LNCAP (cell line): ENCODE measurements around the gene CX3CL1.

Source experiments
- TF ChIP-seq, protein P1 (sequence below): fragments of 450-650 bp; IDR thresholded peaks from 2 replicates; pipeline ENCODE4 v1.5.1; 2017; ENCODE audit warnings: mild to moderate bottlenecking

CX3CL1 gene

DNA sequence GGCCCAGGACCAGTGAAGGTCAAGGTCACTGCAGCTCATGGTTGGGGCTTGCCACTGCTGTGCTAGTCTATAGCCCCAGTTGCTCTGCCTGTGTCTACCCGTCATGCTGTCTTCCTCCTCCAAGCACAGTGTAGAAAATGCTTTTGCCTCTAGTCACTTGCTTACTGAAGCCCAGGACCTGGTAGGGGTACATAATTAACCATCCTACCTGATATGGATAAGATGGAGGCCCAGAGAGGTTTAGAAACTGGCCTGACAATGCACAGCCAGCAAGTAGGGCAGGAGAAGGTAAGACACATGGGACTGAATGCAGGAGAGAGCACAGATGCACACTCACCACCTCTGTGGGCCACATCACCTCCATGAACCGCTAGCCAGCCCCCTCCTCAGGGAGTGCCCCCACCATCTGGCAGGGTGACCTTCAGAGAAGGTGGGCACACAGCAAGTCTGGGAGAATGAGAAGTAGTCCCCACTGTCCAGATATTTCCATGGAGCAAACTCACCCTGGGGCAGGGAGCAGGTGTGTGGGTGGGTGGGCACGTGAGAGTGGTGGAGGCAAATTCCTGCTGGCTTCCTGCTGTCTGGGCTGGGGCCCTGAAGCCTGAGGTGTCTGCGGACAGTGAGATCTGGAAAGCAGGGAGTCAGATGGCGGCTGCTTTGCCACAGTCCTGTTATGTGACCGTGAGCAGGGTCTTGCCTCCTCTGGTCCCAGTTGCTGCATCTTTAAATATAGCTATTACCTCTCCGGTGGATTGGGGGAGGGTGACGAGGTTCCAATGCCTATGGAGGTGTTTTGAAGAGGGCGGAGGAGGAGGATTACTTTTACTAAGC, 1.0 kb downstream of the CX3CL1 start:
- TF ChIP-seq, protein P1, sequence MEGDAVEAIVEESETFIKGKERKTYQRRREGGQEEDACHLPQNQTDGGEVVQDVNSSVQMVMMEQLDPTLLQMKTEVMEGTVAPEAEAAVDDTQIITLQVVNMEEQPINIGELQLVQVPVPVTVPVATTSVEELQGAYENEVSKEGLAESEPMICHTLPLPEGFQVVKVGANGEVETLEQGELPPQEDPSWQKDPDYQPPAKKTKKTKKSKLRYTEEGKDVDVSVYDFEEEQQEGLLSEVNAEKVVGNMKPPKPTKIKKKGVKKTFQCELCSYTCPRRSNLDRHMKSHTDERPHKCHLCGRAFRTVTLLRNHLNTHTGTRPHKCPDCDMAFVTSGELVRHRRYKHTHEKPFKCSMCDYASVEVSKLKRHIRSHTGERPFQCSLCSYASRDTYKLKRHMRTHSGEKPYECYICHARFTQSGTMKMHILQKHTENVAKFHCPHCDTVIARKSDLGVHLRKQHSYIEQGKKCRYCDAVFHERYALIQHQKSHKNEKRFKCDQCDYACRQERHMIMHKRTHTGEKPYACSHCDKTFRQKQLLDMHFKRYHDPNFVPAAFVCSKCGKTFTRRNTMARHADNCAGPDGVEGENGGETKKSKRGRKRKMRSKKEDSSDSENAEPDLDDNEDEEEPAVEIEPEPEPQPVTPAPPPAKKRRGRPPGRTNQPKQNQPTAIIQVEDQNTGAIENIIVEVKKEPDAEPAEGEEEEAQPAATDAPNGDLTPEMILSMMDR, result no peak

DNA sequence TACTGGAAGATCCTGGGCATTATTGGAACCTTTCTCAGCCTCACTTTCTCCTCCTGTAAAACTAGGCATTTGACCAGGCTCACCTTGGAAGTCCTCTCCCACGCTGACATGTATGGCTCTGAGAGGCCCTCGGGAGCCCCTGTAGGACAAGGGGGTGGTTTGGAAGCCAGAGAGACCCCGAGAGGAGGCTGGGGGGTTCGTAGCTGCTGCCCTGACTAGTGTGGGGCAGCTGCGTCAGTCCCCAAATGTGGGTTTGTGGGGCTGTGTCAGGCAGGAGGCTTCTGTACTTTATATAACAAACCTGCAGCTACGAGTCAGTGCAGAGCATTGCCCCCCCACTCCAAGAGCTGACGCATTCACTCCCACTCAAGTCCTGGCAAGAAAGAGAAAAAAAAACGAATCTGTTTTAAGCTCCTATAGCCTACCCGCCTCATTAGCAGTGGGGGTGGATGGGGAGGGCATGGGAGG, 1.8 kb downstream of the CX3CL1 start:
- TF ChIP-seq, protein P1, result no peak

GRCh38 chr16:57376313-57376818, 4.1 kb downstream of the CX3CL1 start:
- TF ChIP-seq, protein P1, result no peak

GRCh38 chr16:57377080-57377841, 5.0 kb downstream of the CX3CL1 start:
- TF ChIP-seq, protein P1, result no peak

DNA sequence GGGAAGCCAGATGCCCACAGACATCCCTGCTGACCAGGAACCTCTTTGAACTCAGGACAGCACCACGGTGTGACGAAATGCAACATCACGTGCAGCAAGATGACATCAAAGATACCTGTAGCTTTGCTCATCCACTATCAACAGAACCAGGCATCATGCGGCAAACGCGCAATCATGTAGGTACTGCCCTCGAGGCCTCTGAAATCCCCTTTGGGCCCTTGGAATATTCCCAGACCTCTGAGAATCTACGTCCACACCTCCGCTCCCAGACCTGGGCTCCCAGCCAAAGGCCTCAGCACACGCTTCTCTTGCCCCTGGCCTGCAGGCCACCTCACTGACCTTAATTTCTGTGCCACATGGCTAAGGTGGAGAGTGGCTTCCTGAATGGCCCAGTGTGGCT, 7.3 kb downstream of the CX3CL1 start:
- TF ChIP-seq, protein P1, result no peak

DNA sequence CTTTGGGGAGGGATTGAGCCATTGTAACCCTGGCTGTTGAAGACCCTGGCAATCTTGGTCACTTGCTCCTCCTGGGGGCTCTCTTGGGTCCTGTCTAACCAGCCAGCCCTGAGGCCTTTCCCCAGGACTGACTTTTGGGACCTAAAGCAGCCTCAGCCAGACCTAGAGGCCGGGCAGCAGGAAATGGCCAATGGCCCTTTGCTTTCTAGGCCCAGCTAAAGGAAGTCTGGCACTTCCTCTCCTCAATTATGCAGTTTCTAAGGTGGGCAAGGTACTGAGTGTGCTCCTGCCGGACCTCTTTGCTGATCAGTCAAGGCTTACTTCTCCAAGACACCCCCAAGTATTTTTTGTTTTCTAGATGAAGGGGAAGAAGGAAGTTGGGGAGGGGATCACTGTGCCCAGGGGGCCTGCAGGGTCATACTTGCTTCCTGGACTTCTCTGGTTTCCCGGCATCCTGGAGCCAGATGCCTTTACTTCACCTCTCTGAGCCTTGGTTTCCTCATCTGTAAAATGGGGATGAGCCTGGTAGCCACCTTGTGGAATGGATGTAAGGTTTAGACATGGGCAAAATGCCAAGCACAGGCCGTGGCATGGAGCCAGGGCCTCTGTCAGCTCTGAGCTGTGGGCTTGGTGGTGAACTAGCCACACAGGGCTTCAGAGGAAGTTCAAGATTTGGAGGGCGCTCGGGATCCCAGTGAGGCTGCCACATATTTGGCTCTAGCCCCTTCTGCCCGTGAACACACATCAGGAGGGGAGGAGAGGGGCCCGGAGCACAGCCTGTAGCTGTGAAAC, 8.6 kb downstream of the CX3CL1 start:
- TF ChIP-seq, protein P1, result no peak
